ENCODE results near the gene TUBGCP4.

GRCh38 chr15:43439268-43439667, 68.4 kb downstream of the TUBGCP4 start:
- TF ChIP-seq CTCF (conservative IDR thresholded peaks at IDR 0.05; ENCODE audit: low read depth, low read length) (no peak), EZH2phosphoT487 (IDR thresholded peaks at IDR 0.05; ENCODE audit: borderline replicate concordance, low read length) (no peak), EZH2 (IDR thresholded peaks at IDR 0.05; ENCODE audit: low read length, unreplicated experiment) (no peak)

All from PC-3 (cell line).